ENCODE data around the gene ZNF865.

DNA sequence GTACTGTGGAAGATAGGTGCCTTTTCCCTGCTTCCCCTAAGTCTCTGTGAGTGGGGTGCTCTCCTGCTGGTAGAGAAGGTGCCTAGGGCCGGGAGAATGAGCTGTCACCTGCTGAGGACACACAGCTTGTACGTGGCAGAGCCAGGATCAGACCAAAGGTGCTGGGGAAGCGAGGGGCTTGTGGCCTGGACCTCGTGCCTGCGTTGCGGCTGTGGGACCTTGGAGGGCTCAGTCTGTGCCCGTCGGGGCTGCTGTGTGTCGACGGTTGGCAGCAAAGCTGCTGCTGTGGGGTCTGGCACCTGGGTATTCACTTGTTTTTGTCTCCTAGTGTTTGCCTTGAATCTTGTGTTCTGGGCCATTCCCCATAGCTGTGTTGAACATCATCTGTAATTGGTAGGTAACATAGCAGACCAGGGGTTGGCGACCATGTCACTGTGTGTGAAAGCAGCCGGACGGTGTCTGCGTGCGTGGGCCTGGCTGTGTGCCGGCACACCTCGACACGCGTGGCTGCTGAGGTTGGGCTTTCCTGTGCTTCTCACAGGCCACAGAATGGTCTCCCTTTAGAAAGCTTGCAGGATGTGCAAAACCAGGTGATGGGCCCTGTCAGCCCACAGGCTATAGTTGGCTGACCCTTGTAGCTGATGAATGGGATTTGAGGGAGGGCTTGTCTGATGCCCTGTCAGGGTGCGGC lies 58.5 kb downstream of the ZNF865 start:
- TF ChIP-seq, protein P1, sequence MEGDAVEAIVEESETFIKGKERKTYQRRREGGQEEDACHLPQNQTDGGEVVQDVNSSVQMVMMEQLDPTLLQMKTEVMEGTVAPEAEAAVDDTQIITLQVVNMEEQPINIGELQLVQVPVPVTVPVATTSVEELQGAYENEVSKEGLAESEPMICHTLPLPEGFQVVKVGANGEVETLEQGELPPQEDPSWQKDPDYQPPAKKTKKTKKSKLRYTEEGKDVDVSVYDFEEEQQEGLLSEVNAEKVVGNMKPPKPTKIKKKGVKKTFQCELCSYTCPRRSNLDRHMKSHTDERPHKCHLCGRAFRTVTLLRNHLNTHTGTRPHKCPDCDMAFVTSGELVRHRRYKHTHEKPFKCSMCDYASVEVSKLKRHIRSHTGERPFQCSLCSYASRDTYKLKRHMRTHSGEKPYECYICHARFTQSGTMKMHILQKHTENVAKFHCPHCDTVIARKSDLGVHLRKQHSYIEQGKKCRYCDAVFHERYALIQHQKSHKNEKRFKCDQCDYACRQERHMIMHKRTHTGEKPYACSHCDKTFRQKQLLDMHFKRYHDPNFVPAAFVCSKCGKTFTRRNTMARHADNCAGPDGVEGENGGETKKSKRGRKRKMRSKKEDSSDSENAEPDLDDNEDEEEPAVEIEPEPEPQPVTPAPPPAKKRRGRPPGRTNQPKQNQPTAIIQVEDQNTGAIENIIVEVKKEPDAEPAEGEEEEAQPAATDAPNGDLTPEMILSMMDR (IDR thresholded peaks at IDR 0.05), result no peak
- no peak for TF ChIP-seq EZH2 (IDR thresholded peaks at IDR 0.05; ENCODE audit: borderline replicate concordance, insufficient read depth, low read depth, low read length, poor library complexity, severe bottlenecking)
